Esophagus mucosa (tissue), 1 donor: ENCODE results near the gene ATP1B2. TPM values are rescaled to one million over a fixed set of nuclear protein-coding genes. Genes with fewer than 3 reads are reported as not detected.

Source experiments
- total RNA-seq: library from RNA; stranded (reverse); gene quantifications from one replicate; pipeline ENCODE4 v1.2.4, GENCODE V29; 2023
- donor health status: DM: yes; HTN: yes; CAD: no.

Gene ATP1B2
- total RNA-seq, 1 donor from 2014 or later, result 0.36 TPM

Other genes with a start within 250 kb of the ATP1B2 start
- gene TMEM256, start 246.8 kb upstream of the ATP1B2 start, total RNA-seq, result 92.8 TPM
- gene NLGN2, start 243.1 kb upstream of the ATP1B2 start, total RNA-seq, result 3.0 TPM
- not detected for gene SPEM1, start 230.6 kb upstream of the ATP1B2 start, total RNA-seq
- not detected for gene SPEM2, start 225.3 kb upstream of the ATP1B2 start, total RNA-seq
- gene SPEM3, start 222.1 kb upstream of the ATP1B2 start, total RNA-seq, result not detected
- 8.2 TPM for gene TMEM102, start 215.5 kb upstream of the ATP1B2 start, total RNA-seq
- 8.6 TPM for gene FGF11, start 211.4 kb upstream of the ATP1B2 start, total RNA-seq
- gene CHRNB1, start 205.9 kb upstream of the ATP1B2 start, total RNA-seq, result 4.9 TPM
- gene ZBTB4, start 171.3 kb upstream of the ATP1B2 start, total RNA-seq, result 21.0 TPM
- not detected for gene SLC35G6, start 169.5 kb upstream of the ATP1B2 start, total RNA-seq
- gene POLR2A, start 166.6 kb upstream of the ATP1B2 start, total RNA-seq, result 116 TPM
- gene TNFSF12, start 101.9 kb upstream of the ATP1B2 start, total RNA-seq, result 2.7 TPM
- gene TNFSF13, start 92.2 kb upstream of the ATP1B2 start, total RNA-seq, result 6.4 TPM
- 34.5 TPM for gene SENP3, start 89.0 kb upstream of the ATP1B2 start, total RNA-seq
- 61.3 TPM for gene CD68, start 71.3 kb upstream of the ATP1B2 start, total RNA-seq
- 36.7 TPM for gene MPDU1, start 67.1 kb upstream of the ATP1B2 start, total RNA-seq
- gene SOX15, start 60.8 kb upstream of the ATP1B2 start, total RNA-seq, result 74.0 TPM
- 17.0 TPM for gene FXR2, start 36.0 kb upstream of the ATP1B2 start, total RNA-seq
- 35.7 TPM for gene SAT2, start 23.1 kb upstream of the ATP1B2 start, total RNA-seq
- 0.48 TPM for gene SHBG, start 20.8 kb upstream of the ATP1B2 start, total RNA-seq
- gene TP53, start 36.6 kb downstream of the ATP1B2 start, total RNA-seq, result 74.1 TPM
- 8.5 TPM for gene WRAP53, start 37.6 kb downstream of the ATP1B2 start, total RNA-seq
- 1.6 TPM for gene EFNB3, start 54.3 kb downstream of the ATP1B2 start, total RNA-seq
- gene DNAH2, start 66.8 kb downstream of the ATP1B2 start, total RNA-seq, result 0.04 TPM
- gene KDM6B, start 183.3 kb downstream of the ATP1B2 start, total RNA-seq, result 16.7 TPM
- 1.7 TPM for gene TMEM88, start 204.1 kb downstream of the ATP1B2 start, total RNA-seq
- 93.3 TPM for gene NAA38, start 206.6 kb downstream of the ATP1B2 start, total RNA-seq
- 7.6 TPM for gene CYB5D1, start 207.1 kb downstream of the ATP1B2 start, total RNA-seq
- 50.7 TPM for gene CHD3, start 237.9 kb downstream of the ATP1B2 start, total RNA-seq